A549 (cell line): ENCODE results near the gene UNC13D. TPM values are rescaled to one million over a fixed set of nuclear protein-coding genes. Genes with fewer than 3 reads are reported as not detected.
A peak's percentile ranks its signal among the peaks of the same experiment; 100 is the strongest.

Source experiments
- ATAC-seq, 2 experiments: fragments of 200-7000 bp in 1 of 2; fragments of >200 bp in 1 of 2; cut with Nextera tagmentation in 1 of 2; cut with Tn5 transposase in 1 of 2; 3 replicates each; pipeline versions ENCODE4 v1.8.0 to v1.9.1; 2018 to 2020; ENCODE audit warnings: mild to moderate bottlenecking in 1 of 2, moderate library complexity in 1 of 2
- CTCF ChIA-PET: fragments of 300-600 bp; sonication (Branson Sonifier 250); formaldehyde crosslinking; extraction: SDS; loops from one replicate; lab custom pipeline; 2021; ENCODE audit warnings: antibody characterized with exemption, inconsistent platforms; lab: Yijun Ruan, JAX
- POLR2A ChIA-PET: fragments of 350-600 bp; formaldehyde crosslinking; extraction: SDS; loops from one replicate; lab custom pipeline; 2021; ENCODE audit warnings: antibody characterized with exemption, inconsistent platforms; lab: Yijun Ruan, JAX
- DNase-seq, 2 experiments: peaks; one replicate each; pipeline versions ENCODE4 v3.0.0 to v3.0.0-alpha.2; 2011 to 2016; ENCODE audit warnings: low read depth in 1 of 2, low spot score in 1 of 2
- FAIRE-seq: peaks from 2 replicates; lab custom pipeline; 2011; peaks lifted over from hg19 to GRCh38; lab: Jason Lieb, UNC
- H3K27ac ChIP-seq, 2 experiments: fragments of >200 bp; sonication (Bioruptor Twin); formaldehyde crosslinking; 3 replicates each; pipeline ENCODE4 v1.5.1; 2016 to 2017
- H3K4me1 ChIP-seq: fragments of >200 bp; sonication (Bioruptor Twin); formaldehyde crosslinking; 3 replicates; pipeline ENCODE4 v1.6.1; 2016
- H3K4me2 ChIP-seq: fragments of >200 bp; sonication (Bioruptor Twin); formaldehyde crosslinking; 3 replicates; pipeline ENCODE4 v1.6.1; 2016
- H3K4me3 ChIP-seq: fragments of >200 bp; sonication (Bioruptor Twin); formaldehyde crosslinking; 3 replicates; pipeline ENCODE4 v1.5.1; 2016
- H3K9me3 ChIP-seq: fragments of >200 bp; sonication (Bioruptor Twin); formaldehyde crosslinking; 3 replicates; pipeline ENCODE4 v1.6.1; 2016
- CBX2 ChIP-seq: fragments of 200-600 bp; sonication (generic); IDR thresholded peaks from 2 replicates; pipeline ENCODE4 v1.6.1; 2016; ENCODE audit warnings: low read depth, mild to moderate bottlenecking, borderline replicate concordance
- CEBPB ChIP-seq, 2 experiments: fragments of >200 bp in 1 of 2; sonication (Bioruptor Twin) in 1 of 2; formaldehyde crosslinking in 1 of 2; IDR thresholded peaks; 2 replicates each; pipeline ENCODE4 v1.6.1; 2012 to 2016
- CHD2 ChIP-seq: fragments of 150-350 bp; IDR thresholded peaks from 2 replicates; pipeline ENCODE4 v1.6.1; 2014; ENCODE audit warnings: low read length; ENCODE audit not compliant: partially characterized antibody
- CHD4 ChIP-seq: fragments of 200-600 bp; sonication (generic); IDR thresholded peaks from 2 replicates; pipeline ENCODE4 v1.6.1; 2016; ENCODE audit warnings: antibody characterized with exemption, mild to moderate bottlenecking, borderline replicate concordance
- E2F6 ChIP-seq: IDR thresholded peaks from 2 replicates; pipeline ENCODE4 v1.6.1; 2012; ENCODE audit warnings: low read depth, borderline replicate concordance
- ESRRA ChIP-seq: fragments of 150-350 bp; IDR thresholded peaks from 2 replicates; pipeline ENCODE4 v1.6.1; 2014; ENCODE audit warnings: mild to moderate bottlenecking, low read length, borderline replicate concordance
- FOSL2 ChIP-seq, 2 experiments: fragments of 450-650 bp in 1 of 2; fragments of >200 bp in 1 of 2; sonication (Bioruptor Twin) in 1 of 2; formaldehyde crosslinking; IDR thresholded peaks; 2 replicates each; pipeline versions ENCODE4 v1.5.0 to v1.6.1; 2016 to 2020; ENCODE audit warnings: mild to moderate bottlenecking in 1 of 2, moderate library complexity in 1 of 2
- FOXS1 ChIP-seq: fragments of 250-450 bp; sonication (Bioruptor Pico); IDR thresholded peaks from 2 replicates; pipeline ENCODE4 v1.5.0; 2020; ENCODE audit warnings: mild to moderate bottlenecking, moderate library complexity
- HDAC2 ChIP-seq: fragments of 200-600 bp; sonication (generic); IDR thresholded peaks from 2 replicates; pipeline ENCODE4 v1.6.1; 2016
- HOXA7 ChIP-seq: fragments of 250-450 bp; sonication (Bioruptor Pico); IDR thresholded peaks from 2 replicates; pipeline ENCODE4 v1.5.0; 2020; ENCODE audit warnings: mild to moderate bottlenecking, moderate library complexity
- HOXB13 ChIP-seq: fragments of 250-450 bp; sonication (Bioruptor Pico); IDR thresholded peaks from 2 replicates; pipeline ENCODE4 v1.5.0; 2020; ENCODE audit warnings: low read depth, mild to moderate bottlenecking, moderate library complexity
- JUN ChIP-seq, 2 experiments: fragments of >200 bp; sonication (Bioruptor Twin); formaldehyde crosslinking; IDR thresholded peaks; 2 replicates in 1 of 2; 3 replicates in 1 of 2; pipeline ENCODE4 v1.6.1; 2016 to 2017
- JUNB ChIP-seq: fragments of >200 bp; sonication (Bioruptor Twin); formaldehyde crosslinking; IDR thresholded peaks from 2 replicates; pipeline ENCODE4 v1.6.1; 2016
- KDM5A ChIP-seq: fragments of 200-600 bp; sonication (generic); IDR thresholded peaks from 2 replicates; pipeline ENCODE4 v1.6.1; 2016; ENCODE audit warnings: antibody characterized with exemption, mild to moderate bottlenecking
- MAFK ChIP-seq: fragments of 450-650 bp; IDR thresholded peaks from 2 replicates; pipeline ENCODE4 v1.6.1; 2014; ENCODE audit not compliant: partially characterized antibody
- MYC ChIP-seq: IDR thresholded peaks from 2 replicates; pipeline ENCODE4 v1.6.1; 2012; ENCODE audit warnings: mild to moderate bottlenecking, inconsistent platforms, low read length, improper control_type of control experiment, borderline replicate concordance
- PHF8 ChIP-seq: fragments of 200-600 bp; sonication (generic); IDR thresholded peaks from 2 replicates; pipeline ENCODE4 v1.6.1; 2016; ENCODE audit warnings: low read depth, mild to moderate bottlenecking, antibody characterized with exemption, moderate library complexity, borderline replicate concordance
- RAD21 ChIP-seq, 2 experiments: fragments of >200 bp in 1 of 2; sonication (Bioruptor Twin) in 1 of 2; formaldehyde crosslinking in 1 of 2; IDR thresholded peaks in 1 of 2; conservative IDR thresholded peaks in 1 of 2; 2 replicates in 1 of 2; 3 replicates in 1 of 2; pipeline ENCODE4 v1.6.1; 2012 to 2018; ENCODE audit warnings: inconsistent platforms in 1 of 2
- REST ChIP-seq: fragments of 200-600 bp; sonication (generic); IDR thresholded peaks from 2 replicates; pipeline ENCODE4 v1.6.1; 2016; ENCODE audit warnings: antibody characterized with exemption, mild to moderate bottlenecking, moderate library complexity
- RFX5 ChIP-seq: fragments of 450-650 bp; IDR thresholded peaks from 2 replicates; pipeline ENCODE4 v1.7.1; 2014; ENCODE audit warnings: antibody characterized with exemption, mild to moderate bottlenecking, moderate library complexity
- WGBS: methylation state at CpG from one replicate; pipeline ENCODE4 v1.1.6; 2017; ENCODE audit errors: missing lambda C conversion rate; 5-methylcytosine and 5-hydroxymethylcytosine counted together
- polyA plus RNA-seq, 4 experiments: library from polyadenylated mRNA; depleted of rRNA in 3 of 4; stranded (reverse); fragments of >200 nt; fragmentation: RNase III in 1 of 4; extraction: RNeasy Plus Mini Kit Qiagen cat#74134 plus additional on column Dnase treatment in 1 of 4; gene quantifications; 2 replicates in 3 of 4; 3 replicates in 1 of 4; pipeline ENCODE4 v1.2.3, GENCODE V29; 2011 to 2017

Gene UNC13D
- polyA plus RNA-seq, 2 of the 4 experiments (the other 2 are of a cell fraction) = 1.6 to 3.5 TPM

GRCh38 chr17:75844530-75845057, 390 bp upstream of the UNC13D start:
- peak overlapping the region; percentile 79 to 89 for H3K27ac ChIP-seq
- no peaks in the 10 kb centered on the region for H3K9me3 ChIP-seq
- ATAC-seq (peak; percentile 25 to 42), DNase-seq (peak; percentile 75 to 76), FAIRE-seq (no peak)
- peak overlapping the region; percentile 5; the same call in 1 of the 3 replicates for H3K4me3 ChIP-seq
- 60% methylated on average over 1 of the region's 14 CpGs for WGBS
- TF ChIP-seq HDAC2 = no peak
- no peak for TF ChIP-seq CHD2
- no peak for TF ChIP-seq MYC
- TF ChIP-seq FOSL2 (IDR thresholded peaks at IDR 0.05) = no peak
- peak; percentile 73 for TF ChIP-seq FOSL2 (CRISPR knock-in tag; IDR thresholded peaks at IDR 0.05)
- TF ChIP-seq RAD21 (conservative IDR thresholded peaks at IDR 0.05 in 1 of 2, IDR thresholded peaks at IDR 0.05 in 1 of 2) = no peak
- no peak for TF ChIP-seq ESRRA
- TF ChIP-seq KDM5A = no peak
- TF ChIP-seq, all 56 proteins: peak for 1
- CTCF ChIA-PET = interaction anchor here (0.7 to 37.0 kb wide), 16 partner anchors 12 to 156 kb away, joined by 3 to 691 read pairs (median 4); partner anchors contain the start of genes CDK3, GALK1, TRIM47 and TRIM65
- POLR2A ChIA-PET = interaction anchor here (1.0 to 4.4 kb wide), 2 partner anchors 10 to 65 kb away, joined by 8 to 23 read pairs; partner anchors contain the start of gene WBP2
- Histone ChIP-seq H3K4me1 (peaks cover 43% of the 10 kb centered on the region), H3K4me2 (peak overlapping the region; percentile 60)

GRCh38 chr17:75842963-75843576, 1.1 kb downstream of the UNC13D start:
- no peak overlapping the region for H3K4me2 ChIP-seq
- CTCF ChIA-PET = interaction anchor here (6.2 to 37.0 kb wide), 2 partner anchors 13 to 16 kb away, joined by 64 to 691 read pairs; partner anchors contain the start of gene WBP2

GRCh38 chr17:75842411-75842810, 1.8 kb downstream of the UNC13D start:
- DNase-seq (no peak), FAIRE-seq (no peak), ATAC-seq (no peak)
- POLR2A ChIA-PET = no interaction called here
- Histone ChIP-seq H3K9me3 (no peaks in the 10 kb centered on the region), H3K4me1 (peaks cover 37% of the 10 kb centered on the region), H3K27ac (peak overlapping the region in 1 of 2 experiments; percentile 89; a peak in 1 of 6 replicates), H3K4me3 (no peak overlapping the region)
- WGBS = 84% methylated on average over 17 of the region's 18 CpGs
- TF ChIP-seq CBX2 (no peak), PHF8 (no peak), MAFK (no peak), HOXA7 (no peak), JUNB (no peak), FOXS1 (no peak), HOXB13 (no peak), CHD4 (no peak), CEBPB (IDR thresholded peaks at IDR 0.05) (no peak), JUN (IDR thresholded peaks at IDR 0.05) (no peak), E2F6 (no peak), REST (no peak)
- TF ChIP-seq, all 56 proteins: peak for 0
- CTCF ChIA-PET = interaction anchor here (6.2 to 37.0 kb wide), 2 partner anchors 14 to 15 kb away, joined by 64 to 691 read pairs; partner anchors contain the start of gene WBP2
- no peak overlapping the region for H3K4me2 ChIP-seq

More at GRCh38 chr17:75842963-75843576, 1.1 kb downstream of the UNC13D start:
- TF ChIP-seq JUNB (no peak), MYC (no peak), RFX5 (no peak)
- WGBS = 88% methylated on average over 18 of the region's 22 CpGs
- Histone ChIP-seq H3K4me1 (peaks cover 40% of the 10 kb centered on the region), H3K9me3 (no peaks in the 10 kb centered on the region), H3K4me3 (no peak overlapping the region), H3K27ac (peak overlapping the region; percentile 79 to 89; a peak in 3 of 6 replicates)
- POLR2A ChIA-PET = interaction anchor here (1.0 kb wide), 1 partner anchor 63 kb away, joined by 5 read pairs; no protein-coding TSS in a partner anchor
- ATAC-seq = no peak
- FAIRE-seq = no peak
- no peak for DNase-seq
